ENCODE results near the gene PLP1. TPM values are rescaled to one million over a fixed set of nuclear protein-coding genes. Genes with fewer than 3 reads are reported as not detected.

Gene PLP1
- total RNA-seq (ENCODE audit: unreplicated experiment) = 9.6 TPM
- long read RNA-seq, transcript PLP1-221 (7 exons, 2,896 nt) = major isoform, 5 of 5 reads
- long read RNA-seq, partial matches to known transcripts = 0 of 5 reads
- long read RNA-seq, other reads (novel, unspliced or antisense) = 0 of 5 reads

GRCh38 chrX:103776546-103776945, at the start of gene PLP1:
Gene PLP1 (plus strand): TSS chrX:103776840. CDS start chrX:103776996, 156 bp downstream.
- no peaks in the 10 kb centered on the region for H3K36me3 Mint-ChIP-seq (ENCODE audit: low read depth, unreplicated experiment)
- no peaks in the 10 kb centered on the region for H3K27me3 Mint-ChIP-seq (ENCODE audit: unreplicated experiment)
- DNase-seq (ENCODE audit: low spot score) = no peak

GRCh38 chrX:103727115-103727514, 49.5 kb upstream of the PLP1 start:
- TF ChIP-seq CTCF (IDR thresholded peaks at IDR 0.05; ENCODE audit: unreplicated experiment) = no peak
- Mint-ChIP-seq H3K27ac (ENCODE audit: unreplicated experiment) (no peak overlapping the region), H3K4me3 (ENCODE audit: unreplicated experiment) (no peak overlapping the region), H3K4me1 (ENCODE audit: unreplicated experiment) (peaks cover 29% of the 10 kb centered on the region), H3K27me3 (ENCODE audit: unreplicated experiment) (no peaks in the 10 kb centered on the region), H3K36me3 (ENCODE audit: low read depth, unreplicated experiment) (no peaks in the 10 kb centered on the region), H3K9me3 (ENCODE audit: unreplicated experiment) (no peaks in the 10 kb centered on the region)
- DNase-seq (ENCODE audit: low spot score) = no peak

More at GRCh38 chrX:103776546-103776945, at the start of gene PLP1:
- H3K4me3 Mint-ChIP-seq (ENCODE audit: unreplicated experiment) = no peak within 1 kb of the TSS
- H3K27ac Mint-ChIP-seq (ENCODE audit: unreplicated experiment) = no peak within 1 kb of the TSS
- peaks cover 19% of the 10 kb centered on the region for H3K4me1 Mint-ChIP-seq (ENCODE audit: unreplicated experiment)
- no peak for TF ChIP-seq CTCF (IDR thresholded peaks at IDR 0.05; ENCODE audit: unreplicated experiment)
- H3K9me3 Mint-ChIP-seq (ENCODE audit: unreplicated experiment) = no peaks in the 10 kb centered on the region

GRCh38 chrX:103729015-103729414, 47.6 kb upstream of the PLP1 start:
- Mint-ChIP-seq H3K4me1 (ENCODE audit: unreplicated experiment) (peaks cover 30% of the 10 kb centered on the region), H3K27ac (ENCODE audit: unreplicated experiment) (no peak overlapping the region), H3K36me3 (ENCODE audit: low read depth, unreplicated experiment) (no peaks in the 10 kb centered on the region), H3K4me3 (ENCODE audit: unreplicated experiment) (no peak overlapping the region), H3K9me3 (ENCODE audit: unreplicated experiment) (no peaks in the 10 kb centered on the region), H3K27me3 (ENCODE audit: unreplicated experiment) (no peaks in the 10 kb centered on the region)
- no peak for DNase-seq (ENCODE audit: low spot score)
- TF ChIP-seq CTCF (IDR thresholded peaks at IDR 0.05; ENCODE audit: unreplicated experiment) = no peak

GRCh38 chrX:103730147-103730795, 46.4 kb upstream of the PLP1 start:
- H3K36me3 Mint-ChIP-seq (ENCODE audit: low read depth, unreplicated experiment) = no peaks in the 10 kb centered on the region
- H3K4me1 Mint-ChIP-seq (ENCODE audit: unreplicated experiment) = peaks cover 34% of the 10 kb centered on the region
- H3K27me3 Mint-ChIP-seq (ENCODE audit: unreplicated experiment) = no peaks in the 10 kb centered on the region
- H3K9me3 Mint-ChIP-seq (ENCODE audit: unreplicated experiment) = no peaks in the 10 kb centered on the region
- no peak for DNase-seq (ENCODE audit: low spot score)
- TF ChIP-seq CTCF (IDR thresholded peaks at IDR 0.05; ENCODE audit: unreplicated experiment) = no peak
- H3K4me3 Mint-ChIP-seq (ENCODE audit: unreplicated experiment) = no peak overlapping the region
- peak overlapping the region; percentile 88 for H3K27ac Mint-ChIP-seq (ENCODE audit: unreplicated experiment)

GRCh38 chrX:103730796-103731493, 45.7 kb upstream of the PLP1 start:
- no peak for TF ChIP-seq CTCF (IDR thresholded peaks at IDR 0.05; ENCODE audit: unreplicated experiment)
- Mint-ChIP-seq H3K36me3 (ENCODE audit: low read depth, unreplicated experiment) (no peaks in the 10 kb centered on the region), H3K4me3 (ENCODE audit: unreplicated experiment) (no peak overlapping the region), H3K27me3 (ENCODE audit: unreplicated experiment) (no peaks in the 10 kb centered on the region), H3K9me3 (ENCODE audit: unreplicated experiment) (no peaks in the 10 kb centered on the region), H3K27ac (ENCODE audit: unreplicated experiment) (peak overlapping the region; percentile 88), H3K4me1 (ENCODE audit: unreplicated experiment) (peaks cover 34% of the 10 kb centered on the region)
- DNase-seq (ENCODE audit: low spot score) = no peak

Data from endothelial cell (in vitro differentiated cells).